Prostate gland (tissue), 2 donors: ENCODE data around the gene TUT7.

Experiments used
- CTCF ChIP-seq, 4 experiments: fragments of 200-600 bp in 2 of 4; fragments of 450-650 bp in 2 of 4; sonication (generic) in 2 of 4; IDR thresholded peaks; 1 replicate in 3 of 4; 2 replicates in 1 of 4; pipeline ENCODE4 v1.5.1; 2016 to 2019; ENCODE audit warnings: antibody characterized with exemption in 4 of 4, mild to moderate bottlenecking in 2 of 4, moderate library complexity in 2 of 4
- POLR2A ChIP-seq: fragments of 450-650 bp; IDR thresholded peaks from one replicate; pipeline ENCODE4 v1.6.1; 2016; ENCODE audit warnings: antibody characterized with exemption, mild to moderate bottlenecking

- no peak for TF ChIP-seq CTCF (IDR thresholded peaks at IDR 0.05)
- TF ChIP-seq POLR2A: no peak
Measured at GRCh38 chr9:86288499-86289198, 65.6 kb downstream of the TUT7 start.
